IMR-90 (cell line): ENCODE data around the gene PMPCB. TPM values are rescaled to one million over a fixed set of nuclear protein-coding genes. Genes with fewer than 3 reads are reported as not detected.
A peak's percentile ranks its signal among the peaks of the same experiment; 100 is the strongest.

Experiments
- ATAC-seq: fragments of 200-7000 bp; cut with Tn5 transposase; 2 replicates; pipeline ENCODE4 v1.9.1; 2020; ENCODE audit warnings: low read depth, mild to moderate bottlenecking, moderate library complexity
- BruUV-seq: library from RNA; stranded (reverse); fragments of 400-500 nt; replicated peaks from 2 replicates; lab custom pipeline; 2021; lab: Mats Ljungman, UMichigan
- CTCF ChIA-PET: fragments of 300-600 bp; formaldehyde crosslinking; extraction: SDS; loops from one replicate; lab custom pipeline; 2021; ENCODE audit warnings: antibody characterized with exemption; lab: Yijun Ruan, JAX
- POLR2A ChIA-PET: fragments of 300-600 bp; sonication (Branson Sonifier 250); formaldehyde crosslinking; loops from one replicate; lab custom pipeline; 2022; ENCODE audit warnings: antibody characterized with exemption; ENCODE audit not compliant: unreplicated experiment; lab: Charles Lee
- DNase-seq: peaks from one replicate; pipeline ENCODE4 v3.0.0; 2013
- H2AFZ ChIP-seq: replicated peaks from 2 replicates; pipeline ENCODE3; 2013; ENCODE audit warnings: low read length, mild to moderate bottlenecking; ENCODE audit not compliant: poor library complexity
- H2AK5ac ChIP-seq: 2 replicates; pipeline ENCODE4 v1.6.1; 2013; ENCODE audit warnings: low read depth, low read length, inconsistent platforms
- H2AK9ac ChIP-seq: replicated peaks from 2 replicates; pipeline ENCODE3; 2013; ENCODE audit warnings: mild to moderate bottlenecking, low read depth, low read length, moderate library complexity; ENCODE audit not compliant: poor library complexity
- H2BK120ac ChIP-seq: 2 replicates; pipeline ENCODE4 v1.6.1; 2013; ENCODE audit warnings: low read depth, low read length, inconsistent platforms
- H2BK15ac ChIP-seq: 3 replicates; pipeline ENCODE4 v1.6.1; 2013; ENCODE audit warnings: low read depth, low read length, inconsistent platforms
- H2BK20ac ChIP-seq: 2 replicates; pipeline ENCODE4 v1.6.1; 2013; ENCODE audit warnings: low read depth, mild to moderate bottlenecking, inconsistent platforms, low read length, moderate library complexity
- H2BK5ac ChIP-seq: 2 replicates; pipeline ENCODE4 v1.6.1; 2013; ENCODE audit warnings: mild to moderate bottlenecking, low read depth, low read length, inconsistent platforms; ENCODE audit not compliant: poor library complexity, severe bottlenecking
- H3K14ac ChIP-seq: replicated peaks from 2 replicates; pipeline ENCODE4 v1.6.1; 2013; ENCODE audit warnings: low read depth, low read length, inconsistent platforms
- H3K18ac ChIP-seq: 2 replicates; pipeline ENCODE4 v1.6.1; 2013; ENCODE audit warnings: low read depth, low read length, control low read depth
- H3K23ac ChIP-seq: 2 replicates; pipeline ENCODE4 v1.6.1; 2013; ENCODE audit warnings: low read depth, low read length, inconsistent platforms
- H3K27ac ChIP-seq: 2 replicates; pipeline ENCODE4 v1.5.1; 2013; ENCODE audit warnings: mild to moderate bottlenecking, control low read depth, low read length; ENCODE audit not compliant: insufficient read depth
- H3K27me3 ChIP-seq: 2 replicates; pipeline ENCODE4 v1.6.1; 2013; ENCODE audit warnings: low read length; ENCODE audit not compliant: control insufficient read depth, insufficient read depth
- H3K36me3 ChIP-seq: 2 replicates; pipeline ENCODE4 v1.6.1; 2013; ENCODE audit warnings: low read length, mixed read lengths; ENCODE audit not compliant: control insufficient read depth, insufficient read depth
- H3K4ac ChIP-seq: 2 replicates; pipeline ENCODE4 v1.6.1; 2013; ENCODE audit warnings: low read depth, low read length, inconsistent platforms
- H3K4me1 ChIP-seq: 2 replicates; pipeline ENCODE4 v1.6.1; 2013; ENCODE audit warnings: low read length, mixed read lengths; ENCODE audit not compliant: control insufficient read depth, insufficient read depth
- H3K4me2 ChIP-seq: 2 replicates; pipeline ENCODE4 v1.6.1; 2013; ENCODE audit warnings: low read depth, mild to moderate bottlenecking, control low read depth, low read length, moderate library complexity
- H3K4me3 ChIP-seq: 2 replicates; pipeline ENCODE4 v1.5.1; 2013; ENCODE audit warnings: low read depth, mild to moderate bottlenecking, control low read depth, low read length, moderate library complexity; ENCODE audit not compliant: insufficient read depth
- H3K56ac ChIP-seq: 2 replicates; pipeline ENCODE4 v1.6.1; 2013; ENCODE audit warnings: low read length, inconsistent platforms; ENCODE audit not compliant: insufficient read depth; ENCODE audit errors: extremely low read depth
- H3K79me1 ChIP-seq, 2 experiments: 2 replicates each; pipeline ENCODE4 v1.6.1; 2013; ENCODE audit warnings: low read length in 2 of 2, inconsistent platforms in 1 of 2, low read depth in 1 of 2
- H3K9ac ChIP-seq: 2 replicates; pipeline ENCODE4 v1.6.1; 2013; ENCODE audit warnings: low read depth, low read length, control low read depth
- H3K9me1 ChIP-seq: 2 replicates; pipeline ENCODE4 v1.6.1; 2013; ENCODE audit warnings: low read length, inconsistent platforms; ENCODE audit not compliant: insufficient read depth
- H3K9me3 ChIP-seq: 2 replicates; pipeline ENCODE4 v1.6.1; 2013; ENCODE audit warnings: low read length; ENCODE audit not compliant: control insufficient read depth, insufficient read depth
- H4K20me1 ChIP-seq: 2 replicates; pipeline ENCODE4 v1.6.1; 2013; ENCODE audit warnings: low read length, inconsistent platforms; ENCODE audit not compliant: insufficient read depth
- H4K5ac ChIP-seq: 2 replicates; pipeline ENCODE4 v1.6.1; 2013; ENCODE audit warnings: mild to moderate bottlenecking, low read depth, low read length, control low read depth
- H4K8ac ChIP-seq, 2 experiments: 2 replicates each; pipeline ENCODE4 v1.6.1; 2013; ENCODE audit warnings: low read depth in 2 of 2, low read length in 2 of 2, control low read depth in 1 of 2, inconsistent platforms in 1 of 2
- H4K91ac ChIP-seq: 2 replicates; pipeline ENCODE4 v1.6.1; 2013; ENCODE audit warnings: low read depth, low read length, inconsistent platforms; ENCODE audit not compliant: insufficient read depth
- BHLHE40 ChIP-seq: fragments of 150-350 bp; IDR thresholded peaks from 2 replicates; pipeline ENCODE4 v1.6.1; 2016; ENCODE audit warnings: mild to moderate bottlenecking, low read depth, low read length
- CEBPB ChIP-seq: IDR thresholded peaks from 2 replicates; pipeline ENCODE4 v1.6.1; 2012; ENCODE audit warnings: low read depth, low read length, improper control_type of control experiment
- MAFK ChIP-seq: IDR thresholded peaks from 2 replicates; pipeline ENCODE4 v1.6.1; 2012; ENCODE audit warnings: low read depth, low read length, improper control_type of control experiment
- WGBS, 2 experiments: methylation state at CpG; one replicate each; pipeline versions ENCODE4 v1.1.5 to v1.1.7; 2013; ENCODE audit warnings: missing lambda C conversion rate in 2 of 2; ENCODE audit not compliant: insufficient read length in 1 of 2; ENCODE audit errors: extremely low coverage in 2 of 2; 5-methylcytosine and 5-hydroxymethylcytosine counted together
- dilution Hi-C: fragments of 300-500 bp; cut with HindIII; formaldehyde crosslinking; loops from one replicate; pipeline ENCODE4 v1.14.3; 2018; ENCODE audit warnings: low sequenced_read_pairs; ENCODE audit not compliant: unreplicated experiment
- in situ Hi-C: fragments of 300-500 bp; cut with MboI; formaldehyde crosslinking; loops from 3 replicates; pipeline ENCODE4 v1.14.3; 2019; ENCODE audit warnings: low sequenced_read_pairs, inconsistent platforms, mixed read lengths
- intact Hi-C: fragments of 100-400 bp; cut with micrococcal nuclease; formaldehyde crosslinking; loops from 2 replicates; pipeline ENCODE4 v1.10.0; 2022
- polyA plus RNA-seq, 3 experiments: library from polyadenylated mRNA; depleted of rRNA; stranded (reverse); fragments of >200 nt; gene quantifications; 2 replicates each; pipeline ENCODE4 v1.2.3, GENCODE V29; 2012; ENCODE audit warnings: low replicate concordance in 1 of 3
- total RNA-seq: library from RNA; depleted of rRNA; stranded (reverse); fragments of >200 nt; gene quantifications from 2 replicates; pipeline ENCODE4 v1.2.3, GENCODE V29; 2012

PMPCB gene
- total and polyA plus RNA-seq, 2 of the 4 experiments (the other 2 are of a cell fraction), result 50.4 to 72.8 TPM

GRCh38 chr7:103299660-103300059 lies 2.4 kb downstream of the PMPCB start:
- H3K27me3 ChIP-seq, result no peaks in the 10 kb centered on the region
- POLR2A ChIA-PET, result no interaction called here
- H3K18ac ChIP-seq, result no peak overlapping the region
- in situ Hi-C loops (no loop called here), intact Hi-C loops (loop anchor here (10.0 kb wide), 1 partner anchor 185 kb away; no protein-coding TSS in a partner anchor), dilution Hi-C loops (no loop called here)
- H2AK9ac ChIP-seq, result no peak overlapping the region
- H3K9me3 ChIP-seq, result no peaks in the 10 kb centered on the region
- H2BK15ac ChIP-seq, result no peak overlapping the region
- H3K14ac ChIP-seq, result no peak overlapping the region
- H2AK5ac ChIP-seq, result no peak overlapping the region
- no TSS peak for BruUV-seq
- no peak overlapping the region for H3K4me2 ChIP-seq
- H2AFZ ChIP-seq, result no peak overlapping the region
- no peaks in the 10 kb centered on the region; the same call in 1 of the 2 replicates for H4K20me1 ChIP-seq
- CTCF ChIA-PET, result interaction anchor here (0.6 kb wide), 1 partner anchor 28 kb away, joined by 6 read pairs; no protein-coding TSS in a partner anchor
- peaks cover 27% of the 10 kb centered on the region for H3K36me3 ChIP-seq
- H3K27ac ChIP-seq, result no peak overlapping the region
- H3K9ac ChIP-seq, result no peak overlapping the region
- no peak overlapping the region for H4K5ac ChIP-seq
- no peaks in the 10 kb centered on the region for H3K9me1 ChIP-seq
- no peak overlapping the region for H3K4me3 ChIP-seq
- no peak for ATAC-seq
- no peak overlapping the region for H2BK5ac ChIP-seq
- no peak for DNase-seq
- no peak overlapping the region for H3K56ac ChIP-seq
- H3K23ac ChIP-seq, result no peak overlapping the region
- no peak overlapping the region for H2BK120ac ChIP-seq
- H3K4me1 ChIP-seq, result peaks cover 2% of the 10 kb centered on the region; the same call in 1 of the 2 replicates
- H2BK20ac ChIP-seq, result no peak overlapping the region
- no CpG with 5 or more reads among the region's 6 CpGs for WGBS, 2 experiments
- TF ChIP-seq BHLHE40, result no peak
- peak; percentile 41 for TF ChIP-seq CEBPB
- no peak for TF ChIP-seq MAFK
- no peak overlapping the region for H3K4ac ChIP-seq
- no peak overlapping the region for H4K91ac ChIP-seq
- H3K79me1 ChIP-seq, result peaks cover 15 to 29% of the 10 kb centered on the region in 2 experiments; a peak in 2 of 4 replicates
- no peak overlapping the region for H4K8ac ChIP-seq
